Keratinocyte (primary cell): ENCODE results near the gene HHATL. TPM values are rescaled to one million over a fixed set of nuclear protein-coding genes. Genes with fewer than 3 reads are reported as not detected.

Experiments used
- DNase-seq: peaks from one replicate; pipeline ENCODE4 v3.0.0-alpha.2; 2011; ENCODE audit warnings: low read depth, missing footprints, low spot score
- FAIRE-seq: peaks from 2 replicates; lab custom pipeline; 2011; peaks lifted over from hg19 to GRCh38; lab: Jason Lieb, UNC
- H2AFZ ChIP-seq: 2 replicates; pipeline ENCODE4 v1.6.0; 2012; ENCODE audit warnings: low read length, control low read depth, inconsistent platforms; ENCODE audit not compliant: control insufficient read depth
- H3K27ac ChIP-seq: 2 replicates; pipeline ENCODE4 v1.5.1; 2011; ENCODE audit warnings: low read length; ENCODE audit not compliant: control insufficient read depth, insufficient read depth
- H3K27me3 ChIP-seq: 3 replicates; pipeline ENCODE4 v1.6.0; 2011; ENCODE audit warnings: low read length; ENCODE audit not compliant: control insufficient read depth, insufficient read depth; ENCODE audit errors: extremely low read depth
- H3K36me3 ChIP-seq, 2 experiments: 2 replicates in 1 of 2; 3 replicates in 1 of 2; pipeline ENCODE4 v1.5.1; 2011; ENCODE audit warnings: low read length in 2 of 2, mild to moderate bottlenecking in 1 of 2; ENCODE audit not compliant: control insufficient read depth in 2 of 2, insufficient read depth in 2 of 2; ENCODE audit errors: extremely low read depth in 1 of 2
- H3K4me1 ChIP-seq: 3 replicates; pipeline ENCODE4 v1.5.1; 2011; ENCODE audit warnings: low read length; ENCODE audit not compliant: control insufficient read depth, insufficient read depth; ENCODE audit errors: extremely low read depth
- H3K4me2 ChIP-seq: 3 replicates; pipeline ENCODE4 v1.6.0; 2011; ENCODE audit warnings: low read depth, low read length; ENCODE audit not compliant: control insufficient read depth, insufficient read depth; ENCODE audit errors: extremely low read depth
- H3K4me3 ChIP-seq, 3 experiments: fragments of 200-600 bp in 1 of 3; sonication (generic) in 1 of 3; 2 replicates in 2 of 3; 3 replicates in 1 of 3; pipeline ENCODE4 v1.5.1; 2011 to 2016; ENCODE audit warnings: low read length in 3 of 3, mild to moderate bottlenecking in 3 of 3, control low read depth in 2 of 3, inconsistent platforms in 1 of 3, low read depth in 1 of 3, mixed read lengths in 1 of 3, mixed run types in 1 of 3, moderate library complexity in 1 of 3; ENCODE audit not compliant: control insufficient read depth in 2 of 3, insufficient read depth in 2 of 3; ENCODE audit errors: extremely low read depth in 1 of 3
- H3K79me2 ChIP-seq: 2 replicates; pipeline ENCODE4 v1.6.0; 2012; ENCODE audit warnings: low read length; ENCODE audit not compliant: control insufficient read depth, insufficient read depth
- H3K9ac ChIP-seq: 3 replicates; pipeline ENCODE4 v1.6.0; 2011; ENCODE audit warnings: low read length; ENCODE audit not compliant: control insufficient read depth, insufficient read depth; ENCODE audit errors: extremely low read depth
- H3K9me1 ChIP-seq: 3 replicates; pipeline ENCODE4 v1.6.0; 2011; ENCODE audit warnings: low read length; ENCODE audit not compliant: control insufficient read depth, insufficient read depth; ENCODE audit errors: extremely low read depth
- H3K9me3 ChIP-seq: 2 replicates; pipeline ENCODE4 v1.5.1; 2012; ENCODE audit warnings: low read depth, low read length; ENCODE audit not compliant: control insufficient read depth
- H4K20me1 ChIP-seq: 3 replicates; pipeline ENCODE4 v1.6.0; 2011; ENCODE audit warnings: low read length; ENCODE audit not compliant: control insufficient read depth, insufficient read depth; ENCODE audit errors: extremely low read depth
- EZH2 ChIP-seq: IDR thresholded peaks from one replicate; pipeline ENCODE4 v1.6.1; 2012; ENCODE audit warnings: inconsistent platforms, mild to moderate bottlenecking, low read length, moderate library complexity
- dilution Hi-C: fragments of 300-500 bp; cut with MboI; formaldehyde crosslinking; loops from one replicate; pipeline ENCODE4 v1.7.0; 2020; ENCODE audit warnings: low sequenced_read_pairs; ENCODE audit not compliant: extremely low pct_ligation_motif_present
- polyA plus RNA-seq, 5 experiments: library from polyadenylated mRNA; depleted of rRNA in 3 of 5; stranded (reverse) in 3 of 5; stranded (forward) in 1 of 5; unstranded in 1 of 5; fragments of >200 nt; gene quantifications; 1 replicate in 1 of 5; 2 replicates in 3 of 5; 3 replicates in 1 of 5; pipeline versions ENCODE4 v1.2.1 to v1.2.3, GENCODE V29; 2011 to 2012; ENCODE audit warnings: missing spikeins in 2 of 5, low read depth in 1 of 5, low replicate concordance in 1 of 5
- TF ChIP-seq, protein P1 (sequence below), 3 experiments: IDR thresholded peaks in 1 of 3; conservative IDR thresholded peaks in 1 of 3; optimal IDR thresholded peaks in 1 of 3; 2 replicates in 2 of 3; 3 replicates in 1 of 3; pipeline versions ENCODE3 to v1.5.1; 2011; ENCODE audit warnings: low read length in 3 of 3, mild to moderate bottlenecking in 3 of 3, moderate library complexity in 2 of 3, control low read depth in 1 of 3, inconsistent platforms in 1 of 3; ENCODE audit not compliant: insufficient read depth in 2 of 3; ENCODE audit errors: extremely low read depth in 1 of 3

The HHATL gene
- polyA plus RNA-seq, 1 donor (not counting 4 experiments of a cell fraction or from before 2014, with no cell fraction given) = not detected

DNA sequence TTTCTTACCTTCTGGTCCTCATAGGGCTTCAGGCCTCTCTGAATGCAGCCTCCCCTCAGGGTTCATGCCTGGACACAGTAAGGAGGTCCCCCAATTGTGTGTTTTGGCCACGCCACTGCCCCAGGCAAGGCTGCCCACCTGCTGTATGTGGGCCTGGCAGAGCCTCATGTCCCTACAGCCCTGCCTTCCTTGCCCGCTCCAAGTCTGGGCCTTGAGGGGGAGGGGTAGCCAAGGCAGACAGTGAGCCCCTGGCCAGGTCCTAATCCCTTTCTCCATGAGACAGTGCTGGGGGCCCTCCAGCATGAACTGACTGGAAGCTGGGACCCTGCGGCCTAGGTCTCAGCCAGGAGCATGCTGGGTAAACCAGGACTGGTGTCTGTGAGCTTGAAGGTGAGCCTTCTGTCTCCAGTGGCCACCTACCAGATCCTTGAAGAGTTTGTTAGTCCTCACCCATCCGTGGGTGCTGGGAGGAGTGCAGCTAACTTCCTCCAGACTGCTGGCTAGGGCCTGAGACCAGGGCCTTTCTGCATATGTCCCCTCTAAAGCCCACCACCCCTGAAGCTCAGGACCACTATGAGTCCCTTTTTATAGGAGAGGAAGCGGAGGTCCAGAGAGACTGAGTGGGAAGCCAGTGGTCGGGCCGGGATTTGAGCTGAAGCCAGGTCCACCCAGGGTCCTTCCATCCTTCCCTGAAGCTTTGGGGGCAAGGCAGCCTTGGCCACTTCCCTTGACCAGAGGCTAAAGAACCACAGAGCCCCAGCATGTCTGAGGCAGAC is 40.4 kb downstream of the HHATL start:
- Histone ChIP-seq H3K27me3 (no peaks in the 10 kb centered on the region), H3K9me3 (no peaks in the 10 kb centered on the region), H3K4me1 (peaks cover 4% of the 10 kb centered on the region), H3K4me2 (no peak overlapping the region), H3K9me1 (no peaks in the 10 kb centered on the region), H3K36me3 (peaks cover 14 to 16% of the 10 kb centered on the region in 2 experiments), H3K27ac (no peak overlapping the region), H3K79me2 (no peaks in the 10 kb centered on the region), H2AFZ (no peak overlapping the region), H3K9ac (no peak overlapping the region), H4K20me1 (no peaks in the 10 kb centered on the region), H3K4me3 (no peak overlapping the region)
- TF ChIP-seq, protein P1, sequence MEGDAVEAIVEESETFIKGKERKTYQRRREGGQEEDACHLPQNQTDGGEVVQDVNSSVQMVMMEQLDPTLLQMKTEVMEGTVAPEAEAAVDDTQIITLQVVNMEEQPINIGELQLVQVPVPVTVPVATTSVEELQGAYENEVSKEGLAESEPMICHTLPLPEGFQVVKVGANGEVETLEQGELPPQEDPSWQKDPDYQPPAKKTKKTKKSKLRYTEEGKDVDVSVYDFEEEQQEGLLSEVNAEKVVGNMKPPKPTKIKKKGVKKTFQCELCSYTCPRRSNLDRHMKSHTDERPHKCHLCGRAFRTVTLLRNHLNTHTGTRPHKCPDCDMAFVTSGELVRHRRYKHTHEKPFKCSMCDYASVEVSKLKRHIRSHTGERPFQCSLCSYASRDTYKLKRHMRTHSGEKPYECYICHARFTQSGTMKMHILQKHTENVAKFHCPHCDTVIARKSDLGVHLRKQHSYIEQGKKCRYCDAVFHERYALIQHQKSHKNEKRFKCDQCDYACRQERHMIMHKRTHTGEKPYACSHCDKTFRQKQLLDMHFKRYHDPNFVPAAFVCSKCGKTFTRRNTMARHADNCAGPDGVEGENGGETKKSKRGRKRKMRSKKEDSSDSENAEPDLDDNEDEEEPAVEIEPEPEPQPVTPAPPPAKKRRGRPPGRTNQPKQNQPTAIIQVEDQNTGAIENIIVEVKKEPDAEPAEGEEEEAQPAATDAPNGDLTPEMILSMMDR (optimal IDR thresholded peaks at IDR 0.05 in 1 of 3, IDR thresholded peaks at IDR 0.05 in 1 of 3, conservative IDR thresholded peaks at IDR 0.05 in 1 of 3; ENCODE audit: extremely low read depth in 1 of 3, insufficient read depth in 2 of 3, low read length in 3 of 3) = no peak
- no peak for TF ChIP-seq EZH2
- DNase-seq (no peak), FAIRE-seq (no peak)
- dilution Hi-C loops = no loop called here

DNA sequence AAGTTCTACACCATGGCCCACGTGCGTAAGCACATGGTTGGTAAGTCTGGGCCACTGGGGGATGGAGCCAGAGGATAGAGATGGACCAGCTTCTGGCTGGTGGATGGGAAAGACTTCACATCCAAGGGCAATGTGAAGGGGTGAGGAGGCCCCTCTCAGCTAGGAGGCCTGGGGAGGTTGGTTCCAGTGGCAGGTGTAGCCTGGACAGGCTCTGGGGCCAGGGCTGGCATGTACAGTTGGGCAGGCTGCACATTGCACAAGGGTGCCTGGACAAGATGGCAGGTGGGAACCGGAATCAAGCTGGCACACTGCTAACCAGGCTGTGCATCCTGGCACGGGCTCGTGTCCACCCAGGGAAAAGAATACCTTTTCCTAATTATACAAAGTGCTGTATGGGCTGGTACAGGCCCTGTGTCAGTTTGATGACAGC is 41.0 kb downstream of the HHATL start:
- H3K27me3 ChIP-seq = no peaks in the 10 kb centered on the region

More for the DNA sequence above, 41.0 kb downstream of the HHATL start:
- peaks cover 14 to 16% of the 10 kb centered on the region in 2 experiments for H3K36me3 ChIP-seq
- no peak for FAIRE-seq
- no peaks in the 10 kb centered on the region for H4K20me1 ChIP-seq
- H2AFZ ChIP-seq = no peak overlapping the region
- no peak for DNase-seq
- TF ChIP-seq EZH2 = no peak
- TF ChIP-seq, protein P1 (optimal IDR thresholded peaks at IDR 0.05 in 1 of 3, IDR thresholded peaks at IDR 0.05 in 1 of 3, conservative IDR thresholded peaks at IDR 0.05 in 1 of 3; ENCODE audit: extremely low read depth in 1 of 3, insufficient read depth in 2 of 3, low read length in 3 of 3) = no peak
- dilution Hi-C loops = no loop called here
- no peaks in the 10 kb centered on the region for H3K9me1 ChIP-seq
- no peaks in the 10 kb centered on the region for H3K9me3 ChIP-seq
- H3K79me2 ChIP-seq = no peaks in the 10 kb centered on the region
- peaks cover 4% of the 10 kb centered on the region for H3K4me1 ChIP-seq
- H3K4me2 ChIP-seq = no peak overlapping the region
- no peak overlapping the region for H3K9ac ChIP-seq
- no peak overlapping the region for H3K4me3 ChIP-seq
- no peak overlapping the region for H3K27ac ChIP-seq
